ENCODE data around the gene ABAT. TPM values are rescaled to one million over a fixed set of nuclear protein-coding genes. Genes with fewer than 3 reads are reported as not detected.
A peak's percentile ranks its signal among the peaks of the same experiment; 100 is the strongest.
"Not testable (repeated sequence)": the region's sequence is repeated elsewhere in the genome, so short reads cannot be mapped to it uniquely, and the experiment has no call there.

ABAT gene
- total and polyA plus RNA-seq, 2 donors = 9.0 to 12.3 TPM

DNA sequence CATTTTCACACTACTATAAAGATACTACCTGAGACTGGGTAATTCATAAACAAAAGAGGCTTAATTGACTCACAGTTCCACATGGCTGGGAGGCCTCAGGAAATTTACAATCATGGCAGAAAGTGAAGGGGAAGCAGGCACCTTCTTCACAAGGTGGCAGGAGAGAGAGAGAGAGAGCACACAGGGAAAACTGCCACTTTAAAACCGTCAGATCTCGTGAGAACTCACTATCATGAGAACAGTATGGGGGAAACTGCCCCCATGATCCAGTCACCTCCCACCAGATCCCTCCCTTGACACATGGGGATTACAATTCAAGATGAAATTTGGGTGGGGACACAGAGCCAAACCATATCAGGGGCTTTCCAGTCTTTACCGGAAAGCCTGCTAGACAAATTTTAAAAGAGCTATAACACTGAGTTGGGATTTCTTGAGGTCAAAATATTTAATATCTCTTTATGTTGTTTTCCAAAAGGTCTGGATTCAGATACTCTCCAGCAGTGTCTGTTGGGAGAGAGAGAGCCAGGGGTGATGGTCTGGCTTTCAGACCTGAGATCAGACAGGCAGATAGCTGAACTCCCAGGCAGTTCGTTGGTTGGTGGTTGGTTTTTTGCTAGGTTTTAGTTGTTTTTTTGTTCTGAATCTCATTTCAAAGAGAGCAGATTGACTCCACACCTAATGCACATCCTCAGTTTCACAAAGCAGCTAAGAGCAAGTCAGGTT lies 30.8 kb downstream of the ABAT start:
- WGBS = 40% methylated on average over 4 of the region's 4 CpGs
- not testable (repeated sequence) for DNase-seq (ENCODE audit: extremely low spot score); H3K36me3 ChIP-seq (ENCODE audit: insufficient read depth); H3K27ac ChIP-seq (ENCODE audit: low read depth); H3K4me3 ChIP-seq (ENCODE audit: low read depth, low read length); H3K4me1 ChIP-seq (ENCODE audit: insufficient read depth)

- H3K27ac ChIP-seq (ENCODE audit: low read depth) = no peak overlapping the region
- H3K36me3 ChIP-seq (ENCODE audit: insufficient read depth) = peaks cover 2% of the 10 kb centered on the region
- 62% methylated on average over 4 of the region's 4 CpGs for WGBS
- no peak overlapping the region for H3K4me3 ChIP-seq (ENCODE audit: low read depth, low read length)
- DNase-seq (ENCODE audit: extremely low spot score) = no peak
- H3K4me1 ChIP-seq (ENCODE audit: insufficient read depth) = no peaks in the 10 kb centered on the region
Observed at GRCh38 chr16:8708536-8708935, 34.1 kb downstream of the ABAT start.

GRCh38 chr16:8712589-8713361 lies 38.4 kb downstream of the ABAT start:
- Histone ChIP-seq H3K4me3 (ENCODE audit: low read depth, low read length) (no peak overlapping the region), H3K27ac (ENCODE audit: low read depth) (no peak overlapping the region), H3K4me1 (ENCODE audit: insufficient read depth) (no peaks in the 10 kb centered on the region), H3K36me3 (ENCODE audit: insufficient read depth) (no peaks in the 10 kb centered on the region)
- 11% methylated on average over 27 of the region's 27 CpGs for WGBS
- DNase-seq (ENCODE audit: extremely low spot score) = no peak

GRCh38 chr16:8713635-8714172 lies 39.3 kb downstream of the ABAT start:
- DNase-seq (ENCODE audit: extremely low spot score) = no peak
- H3K36me3 ChIP-seq (ENCODE audit: insufficient read depth) = no peaks in the 10 kb centered on the region
- no peak overlapping the region for H3K27ac ChIP-seq (ENCODE audit: low read depth)
- H3K4me1 ChIP-seq (ENCODE audit: insufficient read depth) = no peaks in the 10 kb centered on the region
- 53% methylated on average over 10 of the region's 10 CpGs for WGBS
- no peak overlapping the region for H3K4me3 ChIP-seq (ENCODE audit: low read depth, low read length)

- no peak overlapping the region for H3K27ac ChIP-seq (ENCODE audit: low read depth)
Observed at GRCh38 chr16:8714174-8714573, 39.8 kb downstream of the ABAT start.

DNA sequence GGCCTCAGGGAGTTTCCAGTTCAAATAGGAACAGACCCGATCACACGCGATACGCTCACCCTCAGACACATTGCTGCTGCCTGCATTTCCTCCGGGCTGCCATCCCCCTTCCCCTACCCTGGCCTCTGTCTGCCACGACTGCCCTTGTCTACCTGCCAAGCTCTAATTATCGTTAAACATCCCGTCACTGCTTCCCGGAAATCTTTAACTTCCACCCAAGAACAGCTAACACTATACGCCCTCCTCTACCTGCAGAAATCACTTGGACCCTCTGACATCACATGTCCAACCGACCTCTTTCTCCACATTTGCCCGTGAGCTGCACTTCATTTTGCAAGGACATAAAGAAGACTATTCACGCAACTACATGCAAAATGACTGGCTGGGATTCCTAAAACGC lies 40.4 kb downstream of the ABAT start:
- no peak overlapping the region for H3K27ac ChIP-seq (ENCODE audit: low read depth)
- no peaks in the 10 kb centered on the region for H3K4me1 ChIP-seq (ENCODE audit: insufficient read depth)
- DNase-seq (ENCODE audit: extremely low spot score) = no peak
- 83% methylated on average over 14 of the region's 14 CpGs for WGBS
- H3K4me3 ChIP-seq (ENCODE audit: low read depth, low read length) = no peak overlapping the region
- no peaks in the 10 kb centered on the region for H3K36me3 ChIP-seq (ENCODE audit: insufficient read depth)

More at GRCh38 chr16:8714174-8714573, 39.8 kb downstream of the ABAT start:
- WGBS = 84% methylated on average over 7 of the region's 7 CpGs
- H3K36me3 ChIP-seq (ENCODE audit: insufficient read depth) = no peaks in the 10 kb centered on the region
- no peak for DNase-seq (ENCODE audit: extremely low spot score)
- no peak overlapping the region for H3K4me3 ChIP-seq (ENCODE audit: low read depth, low read length)
- H3K4me1 ChIP-seq (ENCODE audit: insufficient read depth) = no peaks in the 10 kb centered on the region

GRCh38 chr16:8716052-8716451 lies 41.6 kb downstream of the ABAT start:
- H3K36me3 ChIP-seq (ENCODE audit: insufficient read depth) = no peaks in the 10 kb centered on the region
- H3K27ac ChIP-seq (ENCODE audit: low read depth) = no peak overlapping the region
- H3K4me1 ChIP-seq (ENCODE audit: insufficient read depth) = no peaks in the 10 kb centered on the region
- DNase-seq (ENCODE audit: extremely low spot score) = no peak
- WGBS = 89% methylated on average over 6 of the region's 6 CpGs
- H3K4me3 ChIP-seq (ENCODE audit: low read depth, low read length) = no peak overlapping the region

DNA sequence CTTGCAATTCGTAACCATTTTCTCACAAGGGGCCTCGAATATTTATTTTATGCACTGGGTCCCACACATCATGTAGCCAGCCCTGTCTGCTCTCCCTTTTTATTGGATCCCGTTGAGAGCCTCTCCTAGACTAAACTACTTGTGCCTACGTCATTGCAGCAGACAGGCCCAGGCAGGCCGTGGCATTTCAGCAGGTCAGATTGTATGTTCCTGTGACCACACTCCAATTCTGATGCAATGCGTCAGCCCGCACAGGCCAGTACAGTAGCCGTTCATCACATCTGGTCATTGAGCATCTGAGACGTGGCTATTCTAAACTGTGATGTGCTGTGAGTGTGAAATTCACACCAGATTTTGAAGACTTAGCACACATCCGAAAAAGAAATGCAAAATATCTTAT lies 42.2 kb downstream of the ABAT start:
- WGBS = 68% methylated on average over 10 of the region's 10 CpGs
- Histone ChIP-seq H3K27ac (ENCODE audit: low read depth) (no peak overlapping the region), H3K4me1 (ENCODE audit: insufficient read depth) (no peaks in the 10 kb centered on the region), H3K36me3 (ENCODE audit: insufficient read depth) (no peaks in the 10 kb centered on the region), H3K4me3 (ENCODE audit: low read depth, low read length) (no peak overlapping the region)
- DNase-seq (ENCODE audit: extremely low spot score) = peak; percentile 69

DNA sequence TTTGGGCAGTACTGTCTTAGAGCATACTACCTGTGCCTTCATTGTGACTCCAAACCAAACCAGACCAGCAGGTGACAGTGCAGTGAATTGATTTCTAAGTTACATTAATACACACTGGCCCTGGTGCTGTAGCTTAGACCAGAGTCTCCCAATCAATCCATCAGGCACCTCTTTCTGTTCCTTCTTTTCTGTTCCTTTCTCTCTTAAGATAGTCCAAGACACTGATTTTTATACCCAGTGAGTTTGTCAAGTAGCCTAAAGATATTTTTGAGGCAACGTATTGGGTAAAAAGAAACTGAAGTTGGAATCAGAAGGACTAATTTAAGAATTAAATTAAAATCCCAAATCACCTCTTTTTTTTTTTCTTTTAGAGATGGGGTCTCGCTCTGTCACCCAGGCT lies 43.1 kb downstream of the ABAT start:
- Histone ChIP-seq H3K27ac (ENCODE audit: low read depth) (no peak overlapping the region), H3K4me3 (ENCODE audit: low read depth, low read length) (no peak overlapping the region), H3K36me3 (ENCODE audit: insufficient read depth) (no peaks in the 10 kb centered on the region), H3K4me1 (ENCODE audit: insufficient read depth) (no peaks in the 10 kb centered on the region)
- 96% methylated on average over 2 of the region's 2 CpGs for WGBS
- no peak for DNase-seq (ENCODE audit: extremely low spot score)

DNA sequence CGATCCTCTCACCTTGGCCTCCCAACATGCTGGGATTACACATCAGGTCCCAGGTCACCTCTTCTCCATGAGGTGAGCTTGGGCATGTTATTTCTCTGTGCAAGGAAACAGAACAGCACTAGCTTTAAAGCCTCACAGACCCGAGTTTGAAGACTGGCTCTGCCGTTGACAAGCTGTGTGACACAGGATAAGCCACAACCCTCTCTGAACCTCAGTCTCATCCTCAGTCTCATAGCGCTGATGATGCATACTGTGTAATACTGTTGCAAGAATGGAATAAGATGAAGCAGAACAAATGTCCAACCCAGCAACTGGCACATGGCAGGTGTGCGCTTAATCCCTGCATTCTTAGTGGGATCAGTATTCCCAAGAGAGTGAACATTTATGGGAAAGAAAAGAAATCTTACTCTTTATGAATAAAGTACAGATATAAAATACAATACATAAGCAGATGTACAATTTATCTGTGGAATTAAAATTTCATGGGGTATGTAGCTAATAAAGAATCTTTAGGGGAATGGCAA lies 43.5 kb downstream of the ABAT start:
- no peak for DNase-seq (ENCODE audit: extremely low spot score)
- WGBS = 96% methylated on average over 5 of the region's 5 CpGs

GRCh38 chr16:8718851-8719680 lies 44.6 kb downstream of the ABAT start:
- Histone ChIP-seq H3K27ac (ENCODE audit: low read depth) (no peak overlapping the region), H3K36me3 (ENCODE audit: insufficient read depth) (no peaks in the 10 kb centered on the region), H3K4me1 (ENCODE audit: insufficient read depth) (no peaks in the 10 kb centered on the region), H3K4me3 (ENCODE audit: low read depth, low read length) (no peak overlapping the region)
- no peak for DNase-seq (ENCODE audit: extremely low spot score)
- 55% methylated on average over 19 of the region's 19 CpGs for WGBS

More for the DNA sequence above, 43.5 kb downstream of the ABAT start:
- no peaks in the 10 kb centered on the region for H3K4me1 ChIP-seq (ENCODE audit: insufficient read depth)
- no peak overlapping the region for H3K4me3 ChIP-seq (ENCODE audit: low read depth, low read length)
- no peak overlapping the region for H3K27ac ChIP-seq (ENCODE audit: low read depth)
- H3K36me3 ChIP-seq (ENCODE audit: insufficient read depth) = no peaks in the 10 kb centered on the region

DNA sequence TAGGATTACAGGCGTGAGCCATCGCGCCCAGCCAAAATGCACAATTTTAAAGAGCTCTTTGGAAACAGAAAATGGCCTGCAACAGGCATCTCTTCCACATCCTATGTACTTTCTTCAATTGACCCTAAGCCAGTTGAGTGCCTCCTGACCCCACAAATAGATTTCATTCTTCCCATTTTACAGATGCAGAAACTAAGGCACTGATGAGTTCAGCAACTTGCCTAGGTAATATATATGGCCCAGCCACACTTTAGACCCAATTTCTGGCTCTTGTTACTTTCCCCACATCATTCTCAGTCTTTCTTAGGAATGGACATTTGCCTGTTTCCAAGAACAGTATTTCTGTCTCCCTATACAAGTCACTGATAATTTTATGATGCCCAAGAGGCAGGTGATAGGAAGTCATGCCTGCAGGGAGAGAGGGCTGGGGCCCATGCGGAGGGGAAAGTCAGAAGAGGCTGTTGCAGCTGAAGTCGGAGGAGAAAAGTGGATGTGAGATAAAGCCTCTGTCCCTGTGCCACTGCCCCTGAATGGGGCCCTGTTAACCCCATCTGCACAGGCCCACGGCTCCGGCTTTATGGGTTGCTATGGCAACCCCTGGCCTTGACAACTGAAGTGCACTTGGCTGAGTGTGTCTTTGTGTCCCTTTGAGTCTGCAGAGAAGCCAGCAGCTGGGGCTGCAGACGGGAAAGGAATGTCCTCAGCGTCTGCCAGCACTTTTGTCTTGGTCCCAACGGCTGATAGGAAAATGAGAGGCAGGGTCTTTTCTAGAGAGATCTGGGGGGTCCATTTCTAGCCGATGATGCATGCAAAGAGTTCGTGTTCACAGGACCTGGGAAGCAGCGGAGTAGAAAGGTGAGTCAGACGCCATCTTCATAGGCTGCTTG lies 45.9 kb downstream of the ABAT start:
- no peak overlapping the region for H3K4me3 ChIP-seq (ENCODE audit: low read depth, low read length)
- H3K27ac ChIP-seq (ENCODE audit: low read depth) = no peak overlapping the region
- DNase-seq (ENCODE audit: extremely low spot score) = no peak
- 45% methylated on average over 14 of the region's 14 CpGs for WGBS
- H3K36me3 ChIP-seq (ENCODE audit: insufficient read depth) = no peaks in the 10 kb centered on the region
- no peaks in the 10 kb centered on the region for H3K4me1 ChIP-seq (ENCODE audit: insufficient read depth)
